Breast epithelium (tissue), 3 donors: ENCODE measurements around the gene PRODH2.

Experiments used
- CTCF ChIP-seq, 3 donors: fragments of 450-650 bp; IDR thresholded peaks; one replicate each; pipeline ENCODE4 v1.5.1; 2016 to 2017; ENCODE audit warnings: antibody characterized with exemption in 3 of 3, mild to moderate bottlenecking in 3 of 3, moderate library complexity in 3 of 3
- POLR2A ChIP-seq: fragments of 450-650 bp; IDR thresholded peaks from one replicate; pipeline ENCODE4 v1.6.1; 2016; ENCODE audit warnings: antibody characterized with exemption, mild to moderate bottlenecking, moderate library complexity

GRCh38 chr19:35822579-35822978, 9.9 kb upstream of the PRODH2 start:
- TF ChIP-seq CTCF (IDR thresholded peaks at IDR 0.05) = no peak
- TF ChIP-seq POLR2A = no peak
